H9 (cell line): ENCODE measurements around the gene HSDL2. TPM values are rescaled to one million over a fixed set of nuclear protein-coding genes. Genes with fewer than 3 reads are reported as not detected.

Source experiments
- DNase-seq: peaks from one replicate; pipeline ENCODE4 v3.0.0-alpha.2; 2017
- H2AFZ ChIP-seq: one replicate; pipeline ENCODE4 v1.6.1; 2013; ENCODE audit warnings: mild to moderate bottlenecking, low read length, control low read depth, moderate library complexity
- H2AK5ac ChIP-seq: 2 replicates; pipeline ENCODE4 v1.6.1; 2013; ENCODE audit warnings: low read length, control low read depth, mixed read lengths; ENCODE audit not compliant: insufficient read length
- H2BK120ac ChIP-seq: one replicate; pipeline ENCODE4 v1.6.1; 2013; ENCODE audit warnings: low read depth, mild to moderate bottlenecking, low read length, control low read depth, inconsistent platforms; ENCODE audit not compliant: poor library complexity, severe bottlenecking
- H2BK12ac ChIP-seq: 2 replicates; pipeline ENCODE4 v1.6.1; 2013; ENCODE audit warnings: low read length, control low read depth, mixed read lengths, low read depth; ENCODE audit not compliant: insufficient read length
- H2BK15ac ChIP-seq: 2 replicates; pipeline ENCODE4 v1.6.1; 2013; ENCODE audit warnings: low read depth, low read length, control low read depth
- H2BK20ac ChIP-seq: one replicate; pipeline ENCODE4 v1.6.1; 2013; ENCODE audit warnings: low read depth, mild to moderate bottlenecking, low read length, control low read depth, inconsistent platforms; ENCODE audit not compliant: poor library complexity, severe bottlenecking
- H2BK5ac ChIP-seq: 2 replicates; pipeline ENCODE4 v1.6.1; 2013; ENCODE audit warnings: low read length, control low read depth, mixed read lengths; ENCODE audit not compliant: insufficient read length
- H3K14ac ChIP-seq: 2 replicates; pipeline ENCODE4 v1.6.1; 2013; ENCODE audit warnings: low read length, control low read depth; ENCODE audit not compliant: insufficient read depth
- H3K18ac ChIP-seq: 2 replicates; pipeline ENCODE4 v1.6.1; 2013; ENCODE audit warnings: low read depth, mild to moderate bottlenecking, mixed read lengths, low read length, control low read depth; ENCODE audit not compliant: insufficient read length
- H3K23ac ChIP-seq: 2 replicates; pipeline ENCODE4 v1.6.1; 2013; ENCODE audit warnings: low read length, control low read depth, mixed read lengths, low read depth; ENCODE audit not compliant: insufficient read length
- H3K23me2 ChIP-seq: 2 replicates; pipeline ENCODE4 v1.6.1; 2013; ENCODE audit warnings: low read depth, mild to moderate bottlenecking, mixed read lengths, low read length, control low read depth; ENCODE audit not compliant: insufficient read length, poor library complexity, severe bottlenecking
- H3K27ac ChIP-seq: 2 replicates; pipeline ENCODE4 v1.5.1; 2013; ENCODE audit warnings: low read length, control low read depth, mixed read lengths, low read depth; ENCODE audit not compliant: insufficient read length
- H3K27me3 ChIP-seq: 2 replicates; pipeline ENCODE4 v1.6.1; 2013; ENCODE audit warnings: low read length, control low read depth, inconsistent platforms; ENCODE audit not compliant: insufficient read depth
- H3K4ac ChIP-seq: 2 replicates; pipeline ENCODE4 v1.6.1; 2013; ENCODE audit warnings: low read depth, mild to moderate bottlenecking, control low read depth, inconsistent platforms, low read length, moderate library complexity
- H3K4me1 ChIP-seq: 2 replicates; pipeline ENCODE4 v1.6.1; 2013; ENCODE audit warnings: low read length, control low read depth, inconsistent platforms; ENCODE audit not compliant: insufficient read depth
- H3K4me2 ChIP-seq: 2 replicates; pipeline ENCODE4 v1.6.1; 2013; ENCODE audit warnings: low read length, control low read depth, mixed read lengths; ENCODE audit not compliant: insufficient read length, insufficient read depth
- H3K56ac ChIP-seq: 2 replicates; pipeline ENCODE4 v1.6.1; 2013; ENCODE audit warnings: low read depth, mild to moderate bottlenecking, mixed read lengths, low read length, control low read depth; ENCODE audit not compliant: insufficient read length
- H3K79me1 ChIP-seq: 2 replicates; pipeline ENCODE4 v1.6.1; 2013; ENCODE audit warnings: low read depth, mild to moderate bottlenecking, moderate library complexity, low read length, control low read depth, inconsistent platforms; ENCODE audit not compliant: insufficient read depth, poor library complexity, severe bottlenecking
- H3K79me2 ChIP-seq: 2 replicates; pipeline ENCODE4 v1.6.1; 2013; ENCODE audit warnings: low read length, control low read depth, inconsistent platforms; ENCODE audit not compliant: insufficient read depth
- H3K9ac ChIP-seq: 2 replicates; pipeline ENCODE4 v1.6.1; 2013; ENCODE audit warnings: low read length, control low read depth, mixed read lengths; ENCODE audit not compliant: insufficient read length; ENCODE audit errors: extremely low read depth
- H3K9me3 ChIP-seq: one replicate; pipeline ENCODE4 v1.6.1; 2013; ENCODE audit warnings: low read depth, low read length, inconsistent platforms; ENCODE audit not compliant: control insufficient read depth
- H3T11ph ChIP-seq: one replicate; pipeline ENCODE4 v1.6.1; 2013; ENCODE audit warnings: mild to moderate bottlenecking, low read length, control low read depth, inconsistent platforms
- H4K20me1 ChIP-seq: one replicate; pipeline ENCODE4 v1.6.1; 2013; ENCODE audit not compliant: control insufficient read depth, insufficient read length, insufficient read depth
- H4K5ac ChIP-seq: 2 replicates; pipeline ENCODE4 v1.6.1; 2013; ENCODE audit warnings: low read depth, mild to moderate bottlenecking, mixed read lengths, low read length, control low read depth; ENCODE audit not compliant: insufficient read length
- H4K8ac ChIP-seq: replicated peaks from 2 replicates; pipeline ENCODE4 v1.6.1; 2013; ENCODE audit warnings: low read length, control low read depth, mixed read lengths, low read depth; ENCODE audit not compliant: insufficient read length
- H4K91ac ChIP-seq: 2 replicates; pipeline ENCODE4 v1.6.1; 2013; ENCODE audit warnings: low read depth, mild to moderate bottlenecking, moderate library complexity, mixed read lengths, low read length, control low read depth; ENCODE audit not compliant: insufficient read length
- H3K27ac Mint-ChIP-seq, 3 experiments: 2 replicates in 2 of 3; 3 replicates in 1 of 3; pipeline ENCODE4 v1.8.0; 2020 to 2021; ENCODE audit warnings: mixed read lengths in 3 of 3, mild to moderate bottlenecking in 1 of 3, moderate library complexity in 1 of 3
- H3K27me3 Mint-ChIP-seq: 2 replicates; pipeline ENCODE4 v1.8.0; 2021; ENCODE audit warnings: low read depth, mild to moderate bottlenecking, moderate library complexity, mixed read lengths
- H3K36me3 Mint-ChIP-seq, 3 experiments: 2 replicates in 2 of 3; 3 replicates in 1 of 3; pipeline ENCODE4 v1.8.0; 2020 to 2021; ENCODE audit warnings: low read depth in 3 of 3, mixed read lengths in 3 of 3; ENCODE audit not compliant: insufficient read depth in 1 of 3
- H3K4me1 Mint-ChIP-seq, 2 experiments: 2 replicates each; pipeline ENCODE4 v1.8.0; 2020; ENCODE audit warnings: mixed read lengths in 2 of 2
- H3K4me3 Mint-ChIP-seq, 2 experiments: 2 replicates in 1 of 2; 3 replicates in 1 of 2; pipeline ENCODE4 v1.8.0; 2020 to 2021; ENCODE audit warnings: mild to moderate bottlenecking in 2 of 2, mixed read lengths in 2 of 2, moderate library complexity in 1 of 2
- H3K9me3 Mint-ChIP-seq, 2 experiments: 2 replicates in 1 of 2; 3 replicates in 1 of 2; pipeline ENCODE4 v1.8.0; 2020; ENCODE audit warnings: mild to moderate bottlenecking in 2 of 2, mixed read lengths in 2 of 2, moderate library complexity in 1 of 2
- CTCF ChIP-seq: fragments of 200-600 bp; sonication (generic); conservative IDR thresholded peaks from 3 replicates; pipeline ENCODE4 v1.8.0; 2021; ENCODE audit warnings: antibody characterized with exemption, mild to moderate bottlenecking
- WGBS: extraction: QIAGEN DNeasy Blood & Tissue Kit; methylation state at CpG from one replicate; pipeline ENCODE4 v1.1.7; 2013; ENCODE audit warnings: missing lambda C conversion rate, low lambda C conversion rate, mixed read lengths; ENCODE audit not compliant: insufficient read length; ENCODE audit errors: extremely low coverage; 5-methylcytosine and 5-hydroxymethylcytosine counted together
- total RNA-seq: library from RNA; stranded (reverse); gene quantifications from 2 replicates; pipeline ENCODE4 v1.2.1, GENCODE V29; 2021

The HSDL2 gene
- total RNA-seq, 1 experiment from 2014 or later = 16.6 TPM

DNA sequence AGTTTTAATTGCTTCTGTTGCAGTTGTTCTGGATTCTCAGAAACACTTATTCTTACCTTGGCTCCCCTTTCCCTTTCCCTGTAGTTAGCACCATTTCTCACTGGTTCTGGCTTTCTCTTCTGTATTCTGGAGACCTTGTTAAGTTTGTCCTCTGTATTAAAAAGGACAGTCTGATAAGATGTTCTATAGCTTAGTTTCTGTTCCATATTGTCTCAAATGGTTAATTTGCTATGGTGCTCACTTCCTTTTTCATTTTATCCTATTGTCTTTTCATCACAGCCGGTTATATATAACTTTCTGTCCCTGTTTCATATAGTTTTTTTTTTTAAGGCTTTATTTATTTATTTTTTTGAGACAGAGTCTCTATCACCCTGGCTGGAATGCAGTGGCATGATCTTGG is 65.3 kb downstream of the HSDL2 start:
- Histone ChIP-seq H2AFZ (no peak overlapping the region), H3K27me3 (no peaks in the 10 kb centered on the region), H3K56ac (no peak overlapping the region), H2BK20ac (no peak overlapping the region), H4K8ac (no peak overlapping the region), H3K23ac (no peak overlapping the region), H3K4ac (no peak overlapping the region), H3K79me2 (no peaks in the 10 kb centered on the region), H3K79me1 (no peaks in the 10 kb centered on the region), H2BK15ac (no peak overlapping the region), H3K18ac (no peak overlapping the region), H3K14ac (no peak overlapping the region), H3K4me2 (no peak overlapping the region), H4K20me1 (no peaks in the 10 kb centered on the region), H3K27ac (no peak overlapping the region), H4K5ac (no peak overlapping the region), H2BK12ac (no peak overlapping the region), H3K4me1 (no peaks in the 10 kb centered on the region), H3K9ac (no peak overlapping the region), H3K23me2 (no peaks in the 10 kb centered on the region), H4K91ac (no peak overlapping the region), H3T11ph (no peak overlapping the region), H2AK5ac (no peak overlapping the region), H3K9me3 (no peaks in the 10 kb centered on the region), H2BK5ac (no peak overlapping the region), H2BK120ac (no peak overlapping the region)
- DNase-seq = no peak
- no peaks in the 10 kb centered on the region for H3K27me3 Mint-ChIP-seq
- H3K27ac Mint-ChIP-seq = no peak overlapping the region
- H3K4me3 Mint-ChIP-seq = no peak overlapping the region
- peaks cover 0 to 3% (median 1%) of the 10 kb centered on the region in 3 experiments; a peak in 5 of 7 replicates for H3K36me3 Mint-ChIP-seq
- WGBS = no CpG with 5 or more reads among the region's 1 CpG
- no peaks in the 10 kb centered on the region for H3K9me3 Mint-ChIP-seq
- no peaks in the 10 kb centered on the region for H3K4me1 Mint-ChIP-seq
- TF ChIP-seq CTCF = no peak
